Stimulated activated naive CD4-positive, alpha-beta T cell (primary cell): ENCODE results near the gene ARF1.

Experiments used
- DNase-seq, 6 experiments: peaks; one replicate each; lab custom pipeline; 2025; lab: John Stamatoyannopoulos, UW

The ARF1 gene

DNA sequence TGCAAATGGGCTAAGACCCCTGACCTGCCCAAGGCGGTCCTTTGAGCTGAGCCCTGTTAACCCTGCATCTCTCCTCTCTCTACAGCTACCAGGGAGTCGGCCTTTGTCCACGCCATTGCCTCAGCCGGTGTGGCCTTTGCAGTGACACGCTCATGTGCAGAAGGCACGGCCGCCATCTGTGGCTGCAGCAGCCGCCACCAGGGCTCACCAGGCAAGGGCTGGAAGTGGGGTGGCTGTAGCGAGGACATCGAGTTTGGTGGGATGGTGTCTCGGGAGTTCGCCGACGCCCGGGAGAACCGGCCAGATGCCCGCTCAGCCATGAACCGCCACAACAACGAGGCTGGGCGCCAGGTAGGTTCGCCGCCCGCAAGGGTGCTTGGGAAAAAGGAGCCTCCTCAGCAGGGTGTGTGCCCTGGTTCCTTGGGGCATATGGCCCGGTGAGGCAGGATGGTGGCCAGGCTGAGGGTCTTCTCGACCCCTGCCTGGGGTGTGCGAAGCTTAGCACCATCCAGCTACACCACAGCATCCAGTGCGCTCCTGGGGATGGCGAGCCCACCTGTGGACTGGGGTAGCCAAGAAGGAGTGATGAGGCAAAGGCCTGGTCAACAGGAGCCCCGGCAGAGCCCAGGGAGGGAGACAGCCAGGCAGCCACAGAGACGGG lies 31.8 kb upstream of the ARF1 start:
- DNase-seq = no peak

DNA sequence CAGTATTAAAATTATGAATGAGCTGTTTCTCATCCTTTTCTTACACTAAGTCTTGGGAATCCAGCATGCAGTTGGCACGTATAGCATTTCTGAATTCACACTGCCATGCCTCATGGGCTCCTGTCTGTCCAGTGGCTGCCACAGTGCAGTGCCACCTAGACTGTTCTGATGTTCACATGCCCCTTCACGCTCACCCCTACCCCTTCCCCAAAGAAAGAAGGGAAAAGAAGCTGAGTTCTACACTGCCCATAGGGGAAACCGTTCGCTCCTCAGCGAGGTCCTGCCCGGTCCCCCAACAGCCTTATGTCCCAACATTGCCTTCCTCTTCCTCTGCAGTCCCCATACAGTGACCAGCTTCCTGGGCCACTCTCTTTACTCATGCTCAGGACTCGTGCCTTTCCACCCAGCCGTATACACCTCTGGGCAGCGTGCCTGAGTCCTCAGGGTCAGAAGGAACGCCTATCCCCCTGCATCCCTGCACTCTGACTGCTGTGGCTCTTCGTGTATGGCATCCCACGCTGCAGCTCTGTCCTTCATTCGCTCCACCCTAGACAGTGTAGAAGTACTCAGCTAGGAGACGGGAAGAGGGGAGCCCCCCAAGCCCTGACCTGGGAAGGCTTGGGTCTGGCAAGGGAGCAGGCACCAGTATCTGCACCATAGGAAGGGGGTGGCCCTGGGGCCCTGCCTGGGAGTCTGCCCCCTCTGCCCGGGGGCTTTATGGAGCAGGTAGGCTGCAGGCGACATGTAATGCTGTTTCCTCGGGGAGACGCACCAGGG lies 24.1 kb upstream of the ARF1 start:
- no peak for DNase-seq

DNA sequence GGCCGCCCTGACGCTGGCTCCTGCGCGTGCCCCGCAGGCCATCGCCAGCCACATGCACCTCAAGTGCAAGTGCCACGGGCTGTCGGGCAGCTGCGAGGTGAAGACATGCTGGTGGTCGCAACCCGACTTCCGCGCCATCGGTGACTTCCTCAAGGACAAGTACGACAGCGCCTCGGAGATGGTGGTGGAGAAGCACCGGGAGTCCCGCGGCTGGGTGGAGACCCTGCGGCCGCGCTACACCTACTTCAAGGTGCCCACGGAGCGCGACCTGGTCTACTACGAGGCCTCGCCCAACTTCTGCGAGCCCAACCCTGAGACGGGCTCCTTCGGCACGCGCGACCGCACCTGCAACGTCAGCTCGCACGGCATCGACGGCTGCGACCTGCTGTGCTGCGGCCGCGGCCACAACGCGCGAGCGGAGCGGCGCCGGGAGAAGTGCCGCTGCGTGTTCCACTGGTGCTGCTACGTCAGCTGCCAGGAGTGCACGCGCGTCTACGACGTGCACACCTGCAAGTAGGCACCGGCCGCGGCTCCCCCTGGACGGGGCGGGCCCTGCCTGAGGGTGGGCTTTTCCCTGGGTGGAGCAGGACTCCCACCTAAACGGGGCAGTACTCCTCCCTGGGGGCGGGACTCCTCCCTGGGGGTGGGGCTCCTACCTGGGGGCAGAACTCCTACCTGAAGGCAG lies 23.4 kb upstream of the ARF1 start:
- DNase-seq = peak; percentile 49 to 73 (median 65)

DNA sequence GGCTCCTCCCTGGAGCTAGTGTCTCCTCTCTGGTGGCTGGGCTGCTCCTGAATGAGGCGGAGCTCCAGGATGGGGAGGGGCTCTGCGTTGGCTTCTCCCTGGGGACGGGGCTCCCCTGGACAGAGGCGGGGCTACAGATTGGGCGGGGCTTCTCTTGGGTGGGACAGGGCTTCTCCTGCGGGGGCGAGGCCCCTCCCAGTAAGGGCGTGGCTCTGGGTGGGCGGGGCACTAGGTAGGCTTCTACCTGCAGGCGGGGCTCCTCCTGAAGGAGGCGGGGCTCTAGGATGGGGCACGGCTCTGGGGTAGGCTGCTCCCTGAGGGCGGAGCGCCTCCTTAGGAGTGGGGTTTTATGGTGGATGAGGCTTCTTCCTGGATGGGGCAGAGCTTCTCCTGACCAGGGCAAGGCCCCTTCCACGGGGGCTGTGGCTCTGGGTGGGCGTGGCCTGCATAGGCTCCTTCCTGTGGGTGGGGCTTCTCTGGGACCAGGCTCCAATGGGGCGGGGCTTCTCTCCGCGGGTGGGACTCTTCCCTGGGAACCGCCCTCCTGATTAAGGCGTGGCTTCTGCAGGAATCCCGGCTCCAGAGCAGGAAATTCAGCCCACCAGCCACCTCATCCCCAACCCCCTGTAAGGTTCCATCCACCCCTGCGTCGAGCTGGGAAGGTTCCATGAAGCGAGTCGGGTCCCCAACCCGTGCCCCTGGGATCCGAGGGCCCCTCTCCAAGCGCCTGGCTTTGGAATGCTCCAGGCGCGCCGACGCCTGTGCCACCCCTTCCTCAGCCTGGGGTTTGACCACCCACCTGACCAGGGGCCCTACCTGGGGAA lies 22.7 kb upstream of the ARF1 start:
- DNase-seq = peak in 5 of 6 experiments; percentile 54 to 73 (median 66)

DNA sequence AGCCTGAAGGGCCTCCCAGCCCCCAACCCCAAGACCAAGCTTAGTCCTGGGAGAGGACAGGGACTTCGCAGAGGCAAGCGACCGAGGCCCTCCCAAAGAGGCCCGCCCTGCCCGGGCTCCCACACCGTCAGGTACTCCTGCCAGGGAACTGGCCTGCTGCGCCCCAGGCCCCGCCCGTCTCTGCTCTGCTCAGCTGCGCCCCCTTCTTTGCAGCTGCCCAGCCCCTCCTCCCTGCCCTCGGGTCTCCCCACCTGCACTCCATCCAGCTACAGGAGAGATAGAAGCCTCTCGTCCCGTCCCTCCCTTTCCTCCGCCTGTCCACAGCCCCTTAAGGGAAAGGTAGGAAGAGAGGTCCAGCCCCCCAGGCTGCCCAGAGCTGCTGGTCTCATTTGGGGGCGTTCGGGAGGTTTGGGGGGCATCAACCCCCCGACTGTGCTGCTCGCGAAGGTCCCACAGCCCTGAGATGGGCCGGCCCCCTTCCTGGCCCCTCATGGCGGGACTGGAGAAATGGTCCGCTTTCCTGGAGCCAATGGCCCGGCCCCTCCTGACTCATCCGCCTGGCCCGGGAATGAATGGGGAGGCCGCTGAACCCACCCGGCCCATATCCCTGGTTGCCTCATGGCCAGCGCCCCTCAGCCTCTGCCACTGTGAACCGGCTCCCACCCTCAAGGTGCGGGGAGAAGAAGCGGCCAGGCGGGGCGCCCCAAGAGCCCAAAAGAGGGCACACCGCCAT lies 21.9 kb upstream of the ARF1 start:
- no peak for DNase-seq

DNA sequence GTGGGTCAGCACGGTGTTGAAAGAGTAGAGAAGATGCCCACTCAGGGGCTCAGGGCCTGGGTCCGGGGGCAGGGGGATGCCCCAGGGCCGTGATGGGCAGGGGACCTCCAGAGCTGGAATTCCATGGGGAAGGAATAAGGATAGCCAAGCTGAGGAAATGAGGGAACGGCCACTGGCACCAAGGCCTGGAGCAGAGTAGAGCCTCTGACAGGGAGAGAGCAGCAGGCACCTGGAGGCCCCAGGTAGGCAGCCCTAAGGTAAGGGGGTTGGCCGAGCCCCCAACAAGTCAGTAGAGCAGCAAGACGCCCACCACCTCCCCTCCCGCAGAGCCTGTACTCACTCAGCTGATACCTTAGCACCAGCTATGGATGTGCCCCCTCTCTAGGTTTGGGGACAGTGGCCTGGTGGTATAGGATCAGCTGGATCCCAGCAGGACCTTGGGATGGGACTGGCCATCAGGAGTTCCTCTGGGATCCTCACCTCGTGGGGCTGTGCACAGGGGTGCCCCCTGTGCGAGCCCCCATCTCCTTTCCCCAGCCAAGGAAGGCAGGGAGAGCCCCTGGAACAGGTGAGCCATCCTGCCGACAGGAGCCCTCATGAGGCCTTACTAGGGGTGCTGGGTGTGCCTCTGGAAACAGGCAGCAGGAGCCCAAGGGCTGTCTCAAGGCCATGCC lies 21.0 kb upstream of the ARF1 start:
- no peak for DNase-seq

DNA sequence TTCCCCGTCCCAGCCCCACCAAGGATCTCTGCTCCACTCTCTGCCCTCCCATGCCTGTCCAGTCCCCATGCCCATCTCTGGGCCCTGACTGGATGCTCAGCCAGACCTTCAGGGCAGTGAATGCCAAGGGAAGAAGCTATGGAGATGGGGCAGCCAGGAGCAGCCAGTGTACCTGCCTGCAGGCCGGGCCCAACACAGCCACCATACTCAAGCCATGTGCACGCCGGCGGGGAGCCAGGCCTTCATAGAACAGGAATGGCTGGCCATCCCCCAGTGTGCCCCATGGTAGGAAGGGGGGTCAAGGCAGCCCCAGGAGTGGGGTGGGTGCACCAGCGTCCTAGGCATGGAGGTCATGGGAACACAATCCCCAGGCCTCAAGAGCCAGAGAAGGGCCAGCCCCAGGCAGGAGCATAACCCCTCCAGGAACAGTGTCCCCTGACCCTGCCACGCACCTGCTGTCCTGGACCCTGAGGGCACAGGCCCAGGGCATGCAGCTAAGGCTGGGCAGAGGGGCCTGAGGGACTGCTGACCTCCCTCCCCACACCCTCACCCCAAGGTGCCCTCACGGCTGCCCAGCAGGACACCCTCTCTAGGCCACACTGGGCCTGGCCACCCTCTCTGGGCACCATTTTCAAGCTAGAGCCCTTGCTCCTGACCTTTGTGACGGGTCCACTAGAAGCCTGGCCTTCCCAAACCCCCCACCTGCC lies 20.3 kb upstream of the ARF1 start:
- no peak for DNase-seq

DNA sequence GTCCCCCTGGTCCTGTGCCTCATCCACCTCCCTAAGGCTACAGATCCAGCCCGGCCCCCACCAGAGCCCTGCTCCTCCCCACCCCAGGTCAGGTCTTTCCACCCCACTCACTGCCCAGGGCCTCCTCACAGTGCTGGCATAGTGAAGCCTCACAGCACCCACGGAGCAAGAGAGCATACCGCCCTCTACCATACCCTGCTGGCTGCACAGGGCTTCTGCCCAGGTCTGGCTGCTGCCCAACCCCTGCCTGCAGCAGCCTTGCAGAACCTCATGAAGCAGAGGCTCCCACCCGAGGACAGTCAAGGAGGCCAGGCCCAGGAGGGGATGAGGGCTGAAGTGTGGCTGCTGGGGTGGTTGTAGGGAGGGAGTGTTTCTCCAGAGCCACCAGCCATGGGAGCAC lies 19.7 kb upstream of the ARF1 start:
- no peak for DNase-seq

DNA sequence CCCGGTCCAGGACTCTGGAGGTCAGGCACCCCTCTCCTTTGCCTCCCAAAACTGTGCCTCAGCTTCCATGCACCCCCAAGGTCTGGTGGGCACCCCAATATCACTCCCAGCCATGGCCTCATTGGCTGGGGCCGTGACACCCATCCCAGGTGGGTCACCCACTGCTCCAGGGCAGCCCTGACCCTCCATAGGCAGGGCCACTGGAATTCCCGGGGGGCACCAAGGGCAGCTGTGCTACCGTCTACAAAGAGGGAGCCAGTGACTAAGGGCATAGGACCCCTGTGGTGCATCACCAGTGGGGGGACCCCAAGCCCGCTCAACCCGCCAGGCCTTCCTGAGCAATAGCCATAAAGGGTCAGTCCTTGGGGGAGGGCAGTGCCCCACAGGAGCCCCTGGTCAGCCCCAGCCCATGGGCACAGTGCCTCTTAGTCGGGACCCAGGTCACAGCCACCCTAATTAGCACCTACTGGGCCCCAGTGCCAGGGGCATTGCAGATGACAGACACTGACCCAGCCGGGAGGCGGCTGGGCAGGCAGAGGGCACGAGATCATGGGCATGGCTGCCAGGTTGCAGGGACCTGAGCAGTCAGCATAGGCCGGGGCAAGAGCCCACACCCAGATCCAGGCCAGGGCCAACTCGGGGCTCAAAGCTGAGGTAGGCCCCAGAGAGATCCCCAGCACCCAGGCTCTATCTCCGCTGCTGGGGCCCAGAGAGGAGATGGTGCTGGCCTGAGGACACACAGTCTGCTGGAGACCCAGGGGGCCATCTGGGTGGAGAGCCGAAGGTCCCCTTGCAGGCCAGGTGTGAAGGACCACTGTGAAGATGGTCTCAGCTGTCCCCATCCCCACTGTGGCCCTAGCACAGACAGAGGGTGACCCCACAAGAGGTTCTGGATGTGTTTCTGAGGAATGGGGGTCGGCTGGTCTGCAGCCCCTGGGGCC lies 19.0 kb upstream of the ARF1 start:
- DNase-seq = no peak

DNA sequence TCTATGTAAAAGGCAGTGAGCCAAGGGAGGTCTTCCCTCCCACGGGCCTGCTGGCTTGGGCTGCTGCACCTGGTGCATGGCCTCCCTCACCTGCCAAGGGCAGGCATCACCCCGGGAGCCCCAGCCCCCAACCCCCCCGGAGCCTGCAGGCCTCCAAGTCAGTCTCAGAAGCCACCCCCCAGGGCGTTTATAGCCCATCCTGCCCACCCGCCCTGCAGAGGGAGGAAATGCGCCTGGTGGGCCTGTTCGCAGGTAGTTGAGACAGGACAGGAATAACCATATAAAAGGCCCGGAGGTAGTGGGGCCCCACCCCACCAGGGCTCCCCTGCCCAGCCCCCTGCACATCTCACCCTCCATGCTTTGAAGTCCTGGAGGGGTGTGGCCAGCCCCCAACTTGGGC lies 18.2 kb upstream of the ARF1 start:
- no peak for DNase-seq

DNA sequence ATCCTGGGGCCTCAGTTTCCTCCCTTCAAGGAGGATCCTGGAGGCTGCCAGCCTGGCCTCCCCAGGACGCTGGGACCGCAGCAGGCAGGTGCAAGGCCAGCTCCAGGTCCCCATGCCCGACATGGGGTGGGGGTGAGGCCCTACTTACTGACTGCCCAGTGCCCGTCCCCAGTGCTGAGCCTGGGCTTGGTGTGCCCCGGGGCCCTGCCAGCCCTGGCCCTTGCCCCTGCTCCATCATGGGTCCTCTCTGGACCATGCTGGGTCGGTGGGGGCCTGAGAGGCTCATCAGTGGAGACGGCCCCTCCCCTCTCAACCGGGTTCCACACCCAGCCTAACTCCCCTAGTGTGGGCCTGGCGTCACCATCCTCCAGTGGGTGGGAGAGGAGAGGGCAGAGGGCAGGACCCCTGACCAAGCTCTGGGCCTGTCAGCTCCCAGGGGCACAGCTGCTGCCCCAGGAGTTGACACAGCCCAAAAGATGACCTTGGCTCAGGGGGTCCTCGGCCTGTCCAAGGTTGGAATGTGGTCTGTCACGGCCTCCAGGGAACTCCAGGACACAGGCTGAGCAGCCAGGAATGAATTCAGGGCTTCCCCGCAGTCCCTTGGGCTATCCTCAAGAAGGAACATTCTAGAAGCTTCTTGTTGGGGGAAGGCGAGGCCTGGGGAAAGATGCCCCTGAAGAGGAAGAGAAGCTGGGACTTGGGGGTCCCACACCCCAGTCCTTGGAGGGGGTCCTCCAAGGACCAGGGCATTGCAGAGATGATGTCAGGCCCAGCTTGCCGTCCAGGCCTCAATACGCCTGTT lies 17.6 kb upstream of the ARF1 start:
- no peak for DNase-seq

DNA sequence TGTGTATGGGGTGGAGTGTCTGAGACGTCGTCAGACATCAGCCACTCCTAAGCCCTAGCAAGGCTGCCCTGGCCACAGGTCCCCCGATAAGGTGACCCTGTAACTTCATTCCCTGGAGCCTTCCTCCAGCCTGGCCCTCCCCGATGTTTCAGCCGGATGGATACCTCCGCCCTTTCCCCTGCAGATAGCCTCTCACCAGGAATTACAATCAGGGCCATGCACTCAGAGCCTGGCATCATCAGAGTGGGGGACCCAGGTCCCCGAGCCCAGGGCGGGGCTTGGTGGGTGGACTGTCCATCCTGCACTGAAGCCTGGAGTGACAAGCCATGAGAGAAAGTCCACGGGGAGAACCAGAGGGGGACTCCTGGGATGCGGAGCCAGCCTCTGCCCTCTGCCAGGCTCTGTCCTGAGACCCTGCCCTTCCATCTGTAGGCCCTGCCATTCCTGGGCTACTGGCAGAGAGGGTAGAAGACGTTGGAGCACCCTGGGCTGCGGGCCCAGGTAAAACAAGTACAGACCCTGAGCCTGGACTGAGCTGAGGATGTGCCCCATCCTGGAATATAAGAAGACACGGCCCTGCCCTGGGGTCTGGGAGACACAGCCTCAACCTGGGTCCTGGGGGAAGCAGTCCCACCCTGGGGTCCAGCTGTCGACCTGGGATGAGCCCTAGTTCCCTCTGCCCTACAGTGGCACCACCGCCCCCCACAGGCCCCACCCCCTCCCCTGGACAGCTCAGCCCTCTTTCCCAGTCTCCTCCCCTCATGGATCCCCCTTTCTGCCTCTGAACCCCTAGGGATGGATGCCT lies 16.8 kb upstream of the ARF1 start:
- DNase-seq = no peak

DNA sequence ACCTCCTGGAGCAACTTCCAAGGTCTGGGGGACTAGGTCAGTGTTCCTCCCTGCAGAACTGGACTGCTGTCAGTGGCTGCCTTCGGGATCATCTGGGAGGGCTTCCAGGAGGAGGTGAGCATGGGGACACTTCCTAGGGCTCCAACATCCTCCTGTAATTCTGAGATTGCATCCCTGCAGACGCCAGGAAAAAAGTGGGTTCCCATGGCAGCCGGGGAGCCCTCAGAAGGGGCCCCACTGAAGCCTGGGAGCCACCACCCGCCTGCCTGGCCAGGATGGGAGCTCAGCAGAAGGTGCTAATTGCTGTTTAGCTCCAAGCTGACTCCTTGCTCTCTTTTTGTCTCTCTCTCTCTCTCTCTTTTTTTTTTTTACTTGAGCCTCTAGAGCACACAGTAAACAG lies 16.1 kb upstream of the ARF1 start:
- no peak for DNase-seq

DNA sequence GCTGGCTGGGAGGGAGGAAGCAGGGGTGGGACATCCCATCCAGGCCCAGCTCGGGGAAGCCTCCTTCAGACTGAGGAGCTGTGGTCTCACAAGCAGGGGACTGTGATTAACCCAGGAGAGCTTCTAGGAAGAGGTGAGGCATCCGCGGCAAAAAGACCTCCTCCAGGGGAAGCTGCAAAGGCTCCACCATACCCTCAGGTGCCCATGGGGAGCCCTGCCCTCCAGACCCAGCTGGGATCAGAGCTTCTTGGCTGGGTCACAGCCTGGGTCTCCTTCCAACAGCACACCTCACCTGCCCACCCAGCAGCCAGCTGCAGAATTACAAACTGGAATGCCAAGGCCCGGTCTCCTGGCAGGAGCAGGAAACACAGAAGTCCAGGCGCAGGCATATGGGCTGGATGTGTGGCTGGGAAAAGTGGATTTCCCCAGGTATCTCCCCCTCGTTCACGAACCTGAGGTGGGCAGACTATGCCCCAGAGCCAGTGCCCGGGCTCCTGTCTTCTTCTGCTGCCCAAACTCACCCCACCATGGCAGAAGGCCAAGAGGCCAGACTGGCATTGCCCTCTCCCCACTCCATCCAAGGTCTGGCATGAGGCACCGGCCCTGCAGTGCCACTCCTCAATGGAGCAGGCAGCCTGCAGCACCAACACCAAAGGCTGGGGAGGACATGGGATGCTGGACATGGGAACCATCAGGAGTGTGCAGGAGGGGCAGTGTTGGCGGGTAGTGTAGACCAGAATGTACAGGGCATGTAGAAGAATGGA lies 15.4 kb upstream of the ARF1 start:
- DNase-seq = no peak

DNA sequence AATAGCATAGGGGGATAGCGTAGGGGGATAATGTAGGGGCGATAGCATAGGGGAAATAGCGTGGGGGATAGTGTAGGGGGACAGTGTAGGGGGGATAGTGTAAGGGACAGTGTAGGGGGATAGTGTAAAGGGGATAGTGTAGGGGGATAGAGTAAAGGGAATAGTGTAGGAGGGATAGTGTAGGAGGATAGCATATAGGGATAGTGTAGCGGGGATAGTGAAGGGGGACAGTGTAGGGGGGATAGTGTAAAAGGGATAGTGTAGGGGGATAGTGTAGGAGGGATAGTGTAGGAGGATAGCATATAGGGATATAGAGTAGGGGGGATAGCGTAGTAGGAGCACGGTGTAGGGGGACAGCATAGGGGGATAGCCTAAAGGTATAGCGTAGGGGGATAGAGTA lies 14.1 kb upstream of the ARF1 start:
- DNase-seq = no peak

DNA sequence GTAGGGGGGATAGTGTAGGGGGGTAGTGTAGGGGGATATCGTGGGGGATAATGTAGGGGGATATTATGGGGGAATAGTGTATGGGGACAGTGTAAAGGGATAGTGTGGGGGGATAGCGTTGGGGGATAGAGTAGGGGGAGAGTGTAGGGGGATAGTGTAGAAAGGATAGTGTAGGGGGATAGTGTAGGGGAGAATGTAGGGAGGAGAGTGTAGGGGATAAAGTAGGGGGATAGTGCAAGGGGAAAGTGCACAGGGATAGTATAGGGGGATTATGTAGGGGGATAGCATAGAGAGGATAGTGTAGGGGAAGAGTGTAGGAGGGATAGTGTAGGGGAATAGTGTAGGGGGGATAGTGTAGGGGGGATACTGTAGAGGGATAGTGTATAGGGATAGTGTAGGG lies 12.3 kb upstream of the ARF1 start:
- no peak for DNase-seq

DNA sequence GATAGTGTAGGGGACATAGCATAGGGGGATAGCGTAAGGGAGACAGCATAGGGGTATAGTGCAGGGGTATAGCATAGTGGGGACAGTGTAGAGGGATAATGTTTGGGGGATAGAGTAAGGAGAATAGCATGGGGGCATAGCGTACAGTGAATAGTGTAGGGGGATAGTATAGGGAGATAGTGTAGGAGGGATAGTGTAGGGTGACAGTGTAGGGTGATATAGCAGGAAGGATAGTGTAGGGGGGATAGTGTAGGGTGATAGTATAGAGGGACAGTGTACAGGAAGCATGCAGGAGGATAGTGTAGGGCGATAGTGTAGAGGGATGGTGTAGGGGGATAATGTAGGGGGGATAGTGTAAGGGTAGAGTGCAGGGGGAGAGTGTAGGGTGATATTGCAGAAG lies 11.7 kb upstream of the ARF1 start:
- no peak for DNase-seq
